ENCODE data around the gene COA8. TPM values are rescaled to one million over a fixed set of nuclear protein-coding genes. Genes with fewer than 3 reads are reported as not detected.

The COA8 gene
- total and polyA plus RNA-seq, 2 donors (not counting 3 experiments of a cell fraction or from before 2014, with no cell fraction given), result 19.1 to 46.4 TPM

GRCh38 chr14:103527408-103528145 is 35.2 kb upstream of the COA8 start:
- CTCF ChIA-PET, result interaction anchor here (1.0 to 4.8 kb wide), 4 partner anchors 9 to 21 kb away, joined by 3 to 49 read pairs (median 4); no protein-coding TSS in a partner anchor

GRCh38 chr14:103528146-103528586 is 34.6 kb upstream of the COA8 start:
- H4K20me1 ChIP-seq (replicated peaks; ENCODE audit: control insufficient read depth, extremely low read depth, insufficient read depth, low read length), result no peaks in the 10 kb centered on the region
- FAIRE-seq (no peak), DNase-seq (ENCODE audit: low read depth, low spot score) (no peak)
- TF ChIP-seq GATA2 (IDR thresholded peaks at IDR 0.05; ENCODE audit: insufficient read depth, insufficient read length, low read depth, low read length), result no peak
- TF ChIP-seq MYC (IDR thresholded peaks at IDR 0.05; ENCODE audit: low read depth, low read length), result no peak
- TF ChIP-seq EZH2 (IDR thresholded peaks at IDR 0.05; ENCODE audit: borderline replicate concordance, low read depth, low read length, severe bottlenecking), result no peak
- TF ChIP-seq JUN (IDR thresholded peaks at IDR 0.05; ENCODE audit: borderline replicate concordance, insufficient read depth, insufficient read length, low read depth), result no peak
- no peak for TF ChIP-seq MAX (IDR thresholded peaks at IDR 0.05; ENCODE audit: insufficient read depth, insufficient read length)
- no peak for TF ChIP-seq POLR2A (IDR thresholded peaks at IDR 0.05; ENCODE audit: low read depth, low read length)
- no peak for TF ChIP-seq CTCF (IDR thresholded peaks at IDR 0.05; ENCODE audit: extremely low read depth in 1 of 2, insufficient read depth in 1 of 2, low read depth in 1 of 2, low read length in 2 of 2)
- no peak for TF ChIP-seq POLR2AphosphoS5 (IDR thresholded peaks at IDR 0.05; ENCODE audit: insufficient read depth, low read depth, low read length)
- no peak for TF ChIP-seq FOS (IDR thresholded peaks at IDR 0.05; ENCODE audit: borderline replicate concordance, insufficient read depth, low read length)
- dilution Hi-C loops (cut with MboI; ENCODE audit: extremely low pct_ligation_motif_present, low sequenced_read_pairs), result no loop called here
- peak overlapping the region in 2 of 3 experiments; percentile 55 to 73 for H3K4me3 ChIP-seq (replicated peaks in 1 of 3; ENCODE audit: insufficient read depth in 1 of 3, low read depth in 1 of 3, low read length in 3 of 3)
- H3K9me1 ChIP-seq (replicated peaks; ENCODE audit: control insufficient read depth, extremely low read depth, insufficient read depth, low read length), result no peaks in the 10 kb centered on the region
- no peak overlapping the region for H3K9ac ChIP-seq (replicated peaks; ENCODE audit: extremely low read depth, insufficient read depth, low read length)
- no peaks in the 10 kb centered on the region for H3K9me3 ChIP-seq (replicated peaks; ENCODE audit: control insufficient read depth, insufficient read depth, low read length)
- CTCF ChIA-PET, result interaction anchor here (1.0 to 4.8 kb wide), 5 partner anchors 9 to 28 kb away, joined by 3 to 49 read pairs (median 3); no protein-coding TSS in a partner anchor
- peaks cover 0 to 2% of the 10 kb centered on the region in 2 experiments for H3K36me3 ChIP-seq (ENCODE audit: control insufficient read depth in 2 of 2, extremely low read depth in 1 of 2, insufficient read depth in 2 of 2, low read length in 2 of 2)
- H2AFZ ChIP-seq (ENCODE audit: low read depth, low read length), result no peak overlapping the region
- POLR2A ChIA-PET, result no interaction called here
- peaks cover 21% of the 10 kb centered on the region for H3K79me2 ChIP-seq (ENCODE audit: control insufficient read depth, insufficient read depth, low read length)
- peak overlapping the region; percentile 63 for H3K4me2 ChIP-seq (ENCODE audit: insufficient read depth, low read length)
- H3K27ac ChIP-seq (ENCODE audit: insufficient read depth, low read depth, low read length), result no peak overlapping the region
- intact Hi-C loops (cut with micrococcal nuclease), result loop anchor here (5.0 kb wide), 1 partner anchor 34 kb away; the partner anchor contains the start of genes BAG5 and COA8
- H3K4me1 ChIP-seq (ENCODE audit: control insufficient read depth, extremely low read depth, insufficient read depth, low read length), result peaks cover 8% of the 10 kb centered on the region
- BruUV-seq (replicated peaks), result no TSS peak
- peaks cover 12% of the 10 kb centered on the region in 2 experiments for H3K27me3 ChIP-seq (ENCODE audit: control insufficient read depth in 2 of 2, insufficient read depth in 2 of 2, low read length in 2 of 2)

More at GRCh38 chr14:103527408-103528145, 35.2 kb upstream of the COA8 start:
- TF ChIP-seq POLR2AphosphoS5 (IDR thresholded peaks at IDR 0.05; ENCODE audit: insufficient read depth, low read depth, low read length) (no peak), MAX (IDR thresholded peaks at IDR 0.05; ENCODE audit: insufficient read depth, insufficient read length) (no peak), MYC (IDR thresholded peaks at IDR 0.05; ENCODE audit: low read depth, low read length) (no peak), EZH2 (IDR thresholded peaks at IDR 0.05; ENCODE audit: borderline replicate concordance, low read depth, low read length, severe bottlenecking) (no peak)
- POLR2A ChIA-PET, result no interaction called here
- FAIRE-seq (no peak), DNase-seq (ENCODE audit: low read depth, low spot score) (no peak)
- no peak overlapping the region for H3K9ac ChIP-seq (replicated peaks; ENCODE audit: extremely low read depth, insufficient read depth, low read length)
- no peaks in the 10 kb centered on the region for H3K9me3 ChIP-seq (replicated peaks; ENCODE audit: control insufficient read depth, insufficient read depth, low read length)
- H3K4me3 ChIP-seq (replicated peaks in 1 of 3; ENCODE audit: insufficient read depth in 1 of 3, low read depth in 1 of 3, low read length in 3 of 3), result no peak overlapping the region
- peaks cover 21% of the 10 kb centered on the region for H3K79me2 ChIP-seq (ENCODE audit: control insufficient read depth, insufficient read depth, low read length)
- peaks cover 0 to 2% of the 10 kb centered on the region in 2 experiments for H3K36me3 ChIP-seq (ENCODE audit: control insufficient read depth in 2 of 2, extremely low read depth in 1 of 2, insufficient read depth in 2 of 2, low read length in 2 of 2)
- H3K4me1 ChIP-seq (ENCODE audit: control insufficient read depth, extremely low read depth, insufficient read depth, low read length), result peaks cover 11% of the 10 kb centered on the region
- H3K27me3 ChIP-seq (ENCODE audit: control insufficient read depth in 2 of 2, insufficient read depth in 2 of 2, low read length in 2 of 2), result peaks cover 15 to 17% of the 10 kb centered on the region in 2 experiments
- H4K20me1 ChIP-seq (replicated peaks; ENCODE audit: control insufficient read depth, extremely low read depth, insufficient read depth, low read length), result no peaks in the 10 kb centered on the region
- no TSS peak for BruUV-seq (replicated peaks)
- intact Hi-C loops (cut with micrococcal nuclease) (loop anchor here (5.0 kb wide), 1 partner anchor 35 kb away; the partner anchor contains the start of genes BAG5 and COA8), dilution Hi-C loops (cut with MboI; ENCODE audit: extremely low pct_ligation_motif_present, low sequenced_read_pairs) (no loop called here)
- no peak overlapping the region for H3K4me2 ChIP-seq (ENCODE audit: insufficient read depth, low read length)
- H3K27ac ChIP-seq (ENCODE audit: insufficient read depth, low read depth, low read length), result no peak overlapping the region
- no peak overlapping the region for H2AFZ ChIP-seq (ENCODE audit: low read depth, low read length)
- no peaks in the 10 kb centered on the region for H3K9me1 ChIP-seq (replicated peaks; ENCODE audit: control insufficient read depth, extremely low read depth, insufficient read depth, low read length)
